ENCODE results near the gene C14orf180. TPM values are rescaled to one million over a fixed set of nuclear protein-coding genes. Genes with fewer than 3 reads are reported as not detected.

Gene C14orf180
- total RNA-seq, 4 donors from 2014 or later: 25.8 to 57.8 (median 35.4) TPM

- ATAC-seq (ENCODE audit: low FRiP score) (no peak), DNase-seq (ENCODE audit: low spot score) (no peak)
These were observed 37.6 kb upstream of the C14orf180 start for GRCh38 chr14:104541905-104542465.

GRCh38 chr14:104542871-104543830, 36.4 kb upstream of the C14orf180 start:
- no peak for DNase-seq (ENCODE audit: low spot score)
- no peak for ATAC-seq (ENCODE audit: low FRiP score)

More at GRCh38 chr14:104541905-104542465, 37.6 kb upstream of the C14orf180 start:
- TF ChIP-seq CTCF (IDR thresholded peaks at IDR 0.05): no peak

GRCh38 chr14:104544362-104544961, 35.1 kb upstream of the C14orf180 start:
- no peak for TF ChIP-seq CTCF (IDR thresholded peaks at IDR 0.05)
- no peak for DNase-seq (ENCODE audit: low spot score)
- ATAC-seq (ENCODE audit: low FRiP score): no peak

More at GRCh38 chr14:104542871-104543830, 36.4 kb upstream of the C14orf180 start:
- TF ChIP-seq CTCF (IDR thresholded peaks at IDR 0.05): no peak

GRCh38 chr14:104545151-104545941, 34.2 kb upstream of the C14orf180 start:
- DNase-seq (ENCODE audit: low spot score): no peak
- TF ChIP-seq CTCF (IDR thresholded peaks at IDR 0.05): no peak
- ATAC-seq (ENCODE audit: low FRiP score): no peak

GRCh38 chr14:104545942-104546501, 33.5 kb upstream of the C14orf180 start:
- ATAC-seq (ENCODE audit: low FRiP score) (no peak), DNase-seq (ENCODE audit: low spot score) (no peak)
- TF ChIP-seq CTCF (IDR thresholded peaks at IDR 0.05): no peak

GRCh38 chr14:104546591-104547309, 32.8 kb upstream of the C14orf180 start:
- TF ChIP-seq CTCF (IDR thresholded peaks at IDR 0.05): no peak
- ATAC-seq (ENCODE audit: low FRiP score): no peak
- no peak for DNase-seq (ENCODE audit: low spot score)

Data from omental fat pad (tissue), 4 donors.